ENCODE data around the gene RNF123. TPM values are rescaled to one million over a fixed set of nuclear protein-coding genes. Genes with fewer than 3 reads are reported as not detected.

The RNF123 gene
- total and polyA plus RNA-seq, 2 experiments from 2014 or later: 14.6 to 32.5 TPM

GRCh38 chr3:49671291-49672288 lies 17.8 kb upstream of the RNF123 start (continued):
- TF ChIP-seq STAT1 (IDR thresholded peaks at IDR 0.05; ENCODE audit: unreplicated experiment) (no peak), POLR2AphosphoS5 (IDR thresholded peaks at IDR 0.05; ENCODE audit: low read depth) (peak; percentile 34; the same call in 1 of the 2 replicates), EZH2 (IDR thresholded peaks at IDR 0.05; ENCODE audit: low read depth, unreplicated experiment) (no peak)

GRCh38 chr3:49673121-49673714 lies 16.1 kb upstream of the RNF123 start:
- no peaks in the 10 kb centered on the region for H3K9me2 ChIP-seq (ENCODE audit: insufficient read depth)
- Mint-ChIP-seq H3K9me3 (no peaks in the 10 kb centered on the region), H3K4me1 (peaks cover 26% of the 10 kb centered on the region), H3K4me3 (peak overlapping the region; percentile 92), H3K27me3 (ENCODE audit: insufficient read depth, low read depth, poor library complexity) (peaks cover 11% of the 10 kb centered on the region), H3K27ac (peak overlapping the region; percentile 97), H3K36me3 (ENCODE audit: low read depth) (peaks cover 28% of the 10 kb centered on the region)
- ATAC-seq (peak; percentile 18), DNase-seq (ENCODE audit: low spot score) (peak; percentile 28)
- peaks cover 15% of the 10 kb centered on the region for H3K4me1 ChIP-seq (ENCODE audit: insufficient read depth)
- no peaks in the 10 kb centered on the region for H3K27me3 ChIP-seq (ENCODE audit: insufficient read depth)
- H3K4me2 ChIP-seq: peak overlapping the region; percentile 94
- H3K36me3 ChIP-seq (ENCODE audit: insufficient read depth): peaks cover 9% of the 10 kb centered on the region; the same call in 1 of the 2 replicates
- no peaks in the 10 kb centered on the region for H3F3A ChIP-seq (replicated peaks; ENCODE audit: low read depth)
- peak overlapping the region; percentile 89 for H3K4me3 ChIP-seq
- peak overlapping the region; percentile 83 for H2AFZ ChIP-seq
- H4K20me1 ChIP-seq (replicated peaks; ENCODE audit: insufficient read depth): peaks cover 16% of the 10 kb centered on the region; the same call in 1 of the 2 replicates
- peaks cover 11% of the 10 kb centered on the region for H3K79me2 ChIP-seq (replicated peaks; ENCODE audit: insufficient read depth)
- H3K27ac ChIP-seq (ENCODE audit: low read depth): peak overlapping the region; percentile 99
- TF ChIP-seq ETS1 (IDR thresholded peaks at IDR 0.05) (no peak), ZNF462 (CRISPR knock-in tag; IDR thresholded peaks at IDR 0.05) (no peak), ZNF114 (CRISPR knock-in tag; IDR thresholded peaks at IDR 0.05) (no peak), STAT1 (IDR thresholded peaks at IDR 0.05; ENCODE audit: unreplicated experiment) (no peak), NANOG (IDR thresholded peaks at IDR 0.05; ENCODE audit: borderline replicate concordance) (no peak), ZNF331 (CRISPR knock-in tag; IDR thresholded peaks at IDR 0.05; ENCODE audit: low read depth) (no peak), JUNB (IDR thresholded peaks at IDR 0.05; ENCODE audit: unreplicated experiment) (no peak), CREB1 (CRISPR knock-in tag; IDR thresholded peaks at IDR 0.05; ENCODE audit: low read depth) (no peak), REST (IDR thresholded peaks at IDR 0.05; ENCODE audit: unreplicated experiment) (no peak)

Measured in GM23338 (cell line).